Endothelial cell (in vitro differentiated cells): ENCODE data around the gene MOGAT3. TPM values are rescaled to one million over a fixed set of nuclear protein-coding genes. Genes with fewer than 3 reads are reported as not detected.

Experiments used
- DNase-seq: peaks from one replicate; pipeline ENCODE4 v3.0.0; 2021; ENCODE audit warnings: low spot score
- H3K27ac Mint-ChIP-seq: one replicate; pipeline ENCODE4 v1.8.0; 2021; ENCODE audit warnings: mixed read lengths, inconsistent platforms; ENCODE audit not compliant: unreplicated experiment
- H3K27me3 Mint-ChIP-seq: one replicate; pipeline ENCODE4 v1.8.0; 2021; ENCODE audit warnings: mild to moderate bottlenecking, moderate library complexity, mixed read lengths, inconsistent platforms; ENCODE audit not compliant: unreplicated experiment
- H3K36me3 Mint-ChIP-seq: one replicate; pipeline ENCODE4 v1.8.0; 2021; ENCODE audit warnings: mild to moderate bottlenecking, low read depth, mixed read lengths, inconsistent platforms; ENCODE audit not compliant: unreplicated experiment
- H3K4me1 Mint-ChIP-seq: one replicate; pipeline ENCODE4 v1.8.0; 2021; ENCODE audit warnings: mild to moderate bottlenecking, mixed read lengths, inconsistent platforms; ENCODE audit not compliant: unreplicated experiment
- H3K4me3 Mint-ChIP-seq: one replicate; pipeline ENCODE4 v1.8.0; 2021; ENCODE audit warnings: mild to moderate bottlenecking, mixed read lengths, inconsistent platforms; ENCODE audit not compliant: unreplicated experiment
- H3K9me3 Mint-ChIP-seq: one replicate; pipeline ENCODE4 v1.8.0; 2021; ENCODE audit warnings: mixed read lengths, inconsistent platforms; ENCODE audit not compliant: unreplicated experiment
- total RNA-seq: library from RNA; stranded (reverse); fragmentation: NEBNext Ultra II Directional; extraction: Animal tissue kit (Norgen Biotek cat#: 25700); gene quantifications from one replicate; pipeline ENCODE4 v1.2.1, GENCODE V29; 2021; ENCODE audit not compliant: unreplicated experiment
- TF ChIP-seq, protein P1 (sequence below): fragments of 200-600 bp; sonication (generic); IDR thresholded peaks from one replicate; pipeline ENCODE4 v1.5.0; 2021; ENCODE audit warnings: antibody characterized with exemption; ENCODE audit not compliant: unreplicated experiment

MOGAT3 gene
- total RNA-seq, 1 donor from 2014 or later: not detected

DNA sequence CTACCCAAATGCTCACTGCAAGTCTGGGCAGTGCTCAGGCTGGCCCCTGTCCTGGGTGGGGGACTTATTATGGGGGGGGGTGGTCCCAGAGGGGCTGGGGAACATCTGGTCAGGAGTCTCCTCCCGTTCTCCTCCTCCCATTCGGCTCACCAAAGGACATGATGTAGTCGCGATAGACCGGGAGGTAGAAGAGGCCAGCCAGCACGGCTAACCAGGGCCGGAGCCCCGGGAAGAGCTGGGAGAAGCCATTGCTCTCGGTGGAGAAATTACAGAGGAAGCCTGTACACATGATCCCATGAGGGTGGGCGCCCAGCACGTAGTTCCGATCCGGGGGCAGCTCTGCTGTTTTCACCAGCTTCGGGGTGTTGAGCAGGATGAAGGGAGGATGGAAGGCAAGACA is 2.4 kb downstream of the MOGAT3 start:
- Mint-ChIP-seq H3K4me1 (no peaks in the 10 kb centered on the region), H3K27ac (no peak overlapping the region), H3K36me3 (no peaks in the 10 kb centered on the region), H3K4me3 (no peak overlapping the region), H3K27me3 (peaks cover 13% of the 10 kb centered on the region), H3K9me3 (no peaks in the 10 kb centered on the region)
- no peak for DNase-seq
- TF ChIP-seq, protein P1, sequence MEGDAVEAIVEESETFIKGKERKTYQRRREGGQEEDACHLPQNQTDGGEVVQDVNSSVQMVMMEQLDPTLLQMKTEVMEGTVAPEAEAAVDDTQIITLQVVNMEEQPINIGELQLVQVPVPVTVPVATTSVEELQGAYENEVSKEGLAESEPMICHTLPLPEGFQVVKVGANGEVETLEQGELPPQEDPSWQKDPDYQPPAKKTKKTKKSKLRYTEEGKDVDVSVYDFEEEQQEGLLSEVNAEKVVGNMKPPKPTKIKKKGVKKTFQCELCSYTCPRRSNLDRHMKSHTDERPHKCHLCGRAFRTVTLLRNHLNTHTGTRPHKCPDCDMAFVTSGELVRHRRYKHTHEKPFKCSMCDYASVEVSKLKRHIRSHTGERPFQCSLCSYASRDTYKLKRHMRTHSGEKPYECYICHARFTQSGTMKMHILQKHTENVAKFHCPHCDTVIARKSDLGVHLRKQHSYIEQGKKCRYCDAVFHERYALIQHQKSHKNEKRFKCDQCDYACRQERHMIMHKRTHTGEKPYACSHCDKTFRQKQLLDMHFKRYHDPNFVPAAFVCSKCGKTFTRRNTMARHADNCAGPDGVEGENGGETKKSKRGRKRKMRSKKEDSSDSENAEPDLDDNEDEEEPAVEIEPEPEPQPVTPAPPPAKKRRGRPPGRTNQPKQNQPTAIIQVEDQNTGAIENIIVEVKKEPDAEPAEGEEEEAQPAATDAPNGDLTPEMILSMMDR: no peak

DNA sequence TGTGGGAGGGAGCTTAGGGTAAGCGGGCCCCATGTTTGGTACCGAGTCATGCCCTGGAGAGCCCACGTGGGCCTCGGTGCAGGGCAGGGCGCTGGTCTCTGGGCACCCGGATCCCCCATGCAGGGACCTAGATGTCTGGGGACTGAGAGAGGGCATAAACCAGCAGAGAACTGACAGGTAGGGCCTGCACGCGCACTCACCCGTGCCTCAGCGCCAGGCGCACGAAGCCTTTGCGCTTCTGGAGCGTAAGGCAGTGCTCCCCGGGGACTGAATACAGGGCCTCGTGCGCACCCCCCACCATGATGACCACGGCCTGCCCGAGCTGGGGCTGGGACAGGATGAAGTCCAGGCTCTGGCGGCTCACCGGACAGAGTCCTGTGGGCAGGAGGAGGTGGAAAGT is 2.8 kb downstream of the MOGAT3 start:
- Mint-ChIP-seq H3K4me1 (no peaks in the 10 kb centered on the region), H3K4me3 (no peak overlapping the region), H3K36me3 (no peaks in the 10 kb centered on the region), H3K9me3 (no peaks in the 10 kb centered on the region), H3K27ac (no peak overlapping the region), H3K27me3 (peaks cover 13% of the 10 kb centered on the region)
- TF ChIP-seq, protein P1: no peak
- DNase-seq: no peak

DNA sequence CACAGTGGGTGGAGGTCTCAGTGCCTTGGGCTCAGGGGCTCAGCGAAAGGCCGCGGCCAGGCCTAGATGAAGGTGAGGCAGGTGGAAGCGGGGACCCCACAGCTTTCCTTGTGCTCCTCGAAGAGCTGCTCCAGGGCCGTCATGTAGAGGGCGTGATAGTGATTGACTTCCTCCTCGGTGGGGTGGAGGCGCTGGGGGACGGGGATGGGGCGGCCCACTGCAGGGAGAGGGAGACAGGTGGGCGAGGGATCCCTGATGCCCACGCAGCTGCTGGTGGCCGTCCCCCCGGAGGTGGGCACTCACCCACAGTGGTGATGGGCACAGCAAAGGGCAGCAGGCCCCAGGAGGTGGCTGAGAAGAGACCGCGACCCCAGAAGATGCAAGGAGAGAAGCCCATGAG is 5.0 kb downstream of the MOGAT3 start:
- no peak overlapping the region for H3K4me3 Mint-ChIP-seq
- no peak for DNase-seq
- TF ChIP-seq, protein P1: no peak
- no peaks in the 10 kb centered on the region for H3K4me1 Mint-ChIP-seq
- H3K27ac Mint-ChIP-seq: no peak overlapping the region
- peaks cover 12% of the 10 kb centered on the region for H3K27me3 Mint-ChIP-seq
- no peaks in the 10 kb centered on the region for H3K9me3 Mint-ChIP-seq
- H3K36me3 Mint-ChIP-seq: no peaks in the 10 kb centered on the region

DNA sequence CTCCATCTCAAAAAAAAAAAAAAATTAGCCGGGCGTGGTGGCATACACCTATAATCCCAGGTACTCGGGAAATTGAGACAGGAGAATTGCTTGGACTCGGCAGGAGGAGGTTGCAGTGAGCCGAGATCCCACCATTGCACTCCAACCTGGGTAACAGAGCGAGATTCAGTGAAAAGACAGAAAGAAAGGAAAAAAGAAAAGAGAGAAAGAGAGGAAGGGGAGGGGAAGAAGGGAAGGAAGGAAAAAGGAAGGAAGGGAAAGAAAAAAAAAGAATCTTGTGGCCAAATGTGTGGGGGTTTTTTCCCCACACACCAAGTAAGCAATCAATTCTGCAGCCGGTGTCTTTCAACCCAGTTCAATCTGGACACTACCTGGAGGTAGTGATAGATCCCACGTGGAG is 11.7 kb downstream of the MOGAT3 start:
- Mint-ChIP-seq H3K9me3 (no peaks in the 10 kb centered on the region), H3K27me3 (peaks cover 10% of the 10 kb centered on the region), H3K4me3 (no peak overlapping the region), H3K27ac (no peak overlapping the region), H3K4me1 (no peaks in the 10 kb centered on the region), H3K36me3 (no peaks in the 10 kb centered on the region)
- DNase-seq: no peak
- TF ChIP-seq, protein P1: no peak

DNA sequence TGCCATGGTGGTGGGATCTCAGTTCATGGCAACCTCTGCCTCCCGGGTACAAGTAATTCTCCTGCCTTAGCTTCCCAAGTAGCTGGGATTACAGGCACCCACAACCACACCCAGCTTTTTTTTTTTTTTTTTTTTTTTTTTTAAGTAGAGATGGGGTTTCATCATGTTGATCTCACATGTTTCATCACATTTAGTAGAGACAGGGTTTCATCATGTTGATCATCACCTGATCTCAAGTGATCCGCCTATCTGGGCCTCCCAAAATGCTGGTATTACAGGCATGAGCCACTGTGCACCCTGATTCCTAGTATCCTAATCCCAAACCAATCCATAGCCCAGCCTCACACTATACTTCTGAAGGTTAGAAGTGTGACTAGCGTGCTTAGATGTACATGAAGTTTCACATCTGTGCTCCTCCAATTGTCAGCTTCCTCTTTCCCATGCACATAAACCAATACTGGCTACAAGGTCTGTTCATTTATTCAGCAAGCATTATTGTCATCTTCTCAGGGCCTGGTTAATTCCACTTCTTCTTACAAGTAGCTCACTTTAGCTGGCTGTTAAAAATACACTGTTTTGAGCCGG is 13.9 kb downstream of the MOGAT3 start:
- Mint-ChIP-seq H3K36me3 (no peaks in the 10 kb centered on the region), H3K4me1 (no peaks in the 10 kb centered on the region), H3K27me3 (peaks cover 11% of the 10 kb centered on the region), H3K9me3 (no peaks in the 10 kb centered on the region), H3K27ac (no peak overlapping the region), H3K4me3 (no peak overlapping the region)
- DNase-seq: no peak
- TF ChIP-seq, protein P1: no peak
